Activated naive CD8-positive, alpha-beta T cell treated with anti-CD3 and anti-CD28 coated beads, Interleukin-2, amount 50 U/mL, for 24 hours (primary cell): ENCODE data around the gene CFAP100.
A peak's percentile ranks its signal among the peaks of the same experiment; 100 is the strongest.

Experiments
- ATAC-seq: fragments of 150-1000 bp; cut with Tn5 transposase; one replicate; pipeline ENCODE4 v1.10.0; 2021
- DNase-seq: peaks from one replicate; pipeline ENCODE4 v3.0.0; 2021
- H3K27ac Mint-ChIP-seq: one replicate; pipeline ENCODE4 v1.8.0; 2021; ENCODE audit warnings: mild to moderate bottlenecking, mixed read lengths
- H3K27me3 Mint-ChIP-seq: one replicate; pipeline ENCODE4 v1.8.0; 2021; ENCODE audit warnings: mixed read lengths
- H3K36me3 Mint-ChIP-seq: one replicate; pipeline ENCODE4 v1.8.0; 2021; ENCODE audit warnings: low read depth, mixed read lengths
- H3K4me1 Mint-ChIP-seq: one replicate; pipeline ENCODE4 v1.8.0; 2021; ENCODE audit warnings: mixed read lengths
- H3K4me3 Mint-ChIP-seq: one replicate; pipeline ENCODE4 v1.8.0; 2021; ENCODE audit warnings: mild to moderate bottlenecking, moderate library complexity, mixed read lengths
- H3K9me3 Mint-ChIP-seq: one replicate; pipeline ENCODE4 v1.8.0; 2021; ENCODE audit warnings: mixed read lengths

The CFAP100 gene

DNA sequence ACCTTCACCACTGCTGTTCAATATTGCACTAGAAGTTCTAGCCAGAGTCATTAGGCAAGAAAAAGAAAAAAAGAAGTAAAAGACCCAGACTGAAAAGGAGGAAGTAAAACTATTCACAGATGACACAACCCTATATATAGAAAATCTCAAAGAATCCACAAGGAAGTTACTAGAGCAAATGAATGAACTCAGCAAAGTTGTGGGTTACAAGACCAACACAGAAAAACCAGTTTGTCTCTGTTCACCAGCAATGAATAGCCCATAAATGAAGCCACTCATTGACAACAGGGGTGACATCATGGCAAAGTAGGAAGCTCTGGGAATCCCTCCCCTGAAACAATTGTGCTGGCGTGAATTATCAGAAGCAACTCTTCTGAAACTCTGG is 4.6 kb downstream of the CFAP100 start:
- Mint-ChIP-seq H3K4me3 (no peak overlapping the region), H3K27me3 (peaks cover 17% of the 10 kb centered on the region), H3K36me3 (no peaks in the 10 kb centered on the region), H3K27ac (no peak overlapping the region), H3K4me1 (no peaks in the 10 kb centered on the region), H3K9me3 (no peaks in the 10 kb centered on the region)
- DNase-seq (no peak), ATAC-seq (no peak)

DNA sequence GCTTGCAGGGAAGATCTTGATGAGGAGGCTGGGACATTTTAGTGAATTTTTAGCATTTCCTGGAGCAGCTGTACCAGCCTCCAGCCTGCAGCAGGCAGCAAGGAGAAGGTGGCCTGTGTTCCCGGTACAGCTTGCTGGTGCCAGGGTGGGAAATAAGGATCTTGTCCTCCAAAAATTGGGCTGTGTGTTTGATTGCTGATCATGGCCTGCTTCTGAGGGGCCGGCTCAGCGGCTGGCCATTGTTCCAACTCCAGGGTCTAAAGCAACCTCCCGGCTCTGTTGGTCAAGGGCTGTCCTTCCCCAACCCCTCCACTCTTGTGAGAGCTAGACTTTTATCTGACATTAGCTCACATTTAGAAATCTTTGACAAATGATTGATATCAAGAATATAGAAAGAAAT is 5.0 kb downstream of the CFAP100 start:
- Mint-ChIP-seq H3K36me3 (no peaks in the 10 kb centered on the region), H3K27ac (no peak overlapping the region), H3K27me3 (peaks cover 16% of the 10 kb centered on the region)

GRCh38 chr3:126401611-126402160 is 7.0 kb downstream of the CFAP100 start:
- Mint-ChIP-seq H3K4me3 (no peak overlapping the region), H3K27ac (no peak overlapping the region), H3K9me3 (no peaks in the 10 kb centered on the region), H3K36me3 (no peaks in the 10 kb centered on the region), H3K4me1 (no peaks in the 10 kb centered on the region), H3K27me3 (peaks cover 12% of the 10 kb centered on the region)
- ATAC-seq (no peak), DNase-seq (no peak)

More for the DNA sequence above, 5.0 kb downstream of the CFAP100 start:
- ATAC-seq (no peak), DNase-seq (no peak)
- Mint-ChIP-seq H3K9me3 (no peaks in the 10 kb centered on the region), H3K4me1 (no peaks in the 10 kb centered on the region), H3K4me3 (no peak overlapping the region)

GRCh38 chr3:126402178-126402577 is 7.5 kb downstream of the CFAP100 start:
- Mint-ChIP-seq H3K36me3 (no peaks in the 10 kb centered on the region), H3K27me3 (peaks cover 14% of the 10 kb centered on the region)
- ATAC-seq: no peak

GRCh38 chr3:126402666-126403302 is 8.1 kb downstream of the CFAP100 start:
- no peak overlapping the region for H3K4me3 Mint-ChIP-seq
- no peak overlapping the region for H3K27ac Mint-ChIP-seq

More at GRCh38 chr3:126402178-126402577, 7.5 kb downstream of the CFAP100 start:
- H3K4me3 Mint-ChIP-seq: no peak overlapping the region
- no peak for DNase-seq
- H3K4me1 Mint-ChIP-seq: no peaks in the 10 kb centered on the region
- no peaks in the 10 kb centered on the region for H3K9me3 Mint-ChIP-seq
- H3K27ac Mint-ChIP-seq: no peak overlapping the region

DNA sequence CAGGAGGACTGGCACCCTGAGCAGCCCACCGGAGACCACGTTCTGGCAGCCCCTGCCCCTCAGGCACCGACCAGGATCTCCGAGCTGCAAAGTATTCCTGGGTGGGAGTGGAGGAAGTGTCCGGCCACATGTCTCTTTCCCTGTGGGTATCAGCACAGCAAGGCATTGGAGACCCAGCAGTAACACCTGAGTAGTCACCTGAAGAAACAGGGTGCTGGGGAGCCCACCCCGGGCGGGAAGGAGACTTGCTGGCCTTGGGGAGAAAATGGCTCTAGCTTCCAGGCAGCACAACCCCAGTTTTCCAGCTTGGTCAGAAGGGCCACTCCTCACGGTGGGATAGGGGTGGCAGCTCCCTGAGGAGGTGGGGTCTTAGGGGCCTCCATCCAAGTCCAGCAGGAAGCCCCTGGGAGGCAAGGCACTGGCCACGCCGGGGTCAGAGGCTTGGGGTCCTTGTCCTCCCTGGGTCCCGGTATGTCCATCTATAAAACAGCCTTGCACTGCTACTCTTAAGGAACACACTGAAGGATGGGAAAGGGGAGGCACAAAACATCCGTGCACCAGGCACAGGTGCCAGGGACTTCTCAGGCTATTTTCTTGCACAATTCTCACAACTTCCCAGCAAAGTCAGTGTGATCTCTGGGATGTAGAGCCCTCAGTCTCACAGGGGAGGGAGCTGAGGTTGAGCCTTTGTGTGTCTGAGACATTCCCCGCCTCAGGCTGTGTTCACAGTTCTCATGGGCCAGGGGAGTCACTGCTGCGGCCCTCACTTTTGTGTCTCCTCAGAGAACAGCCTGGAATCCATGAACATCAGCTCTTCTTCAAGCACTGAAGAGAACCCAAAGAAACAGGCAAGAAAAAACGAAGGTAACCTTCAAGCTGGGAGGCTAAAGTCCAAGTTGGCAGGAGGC is 11.9 kb downstream of the CFAP100 start:
- Mint-ChIP-seq H3K4me1 (no peaks in the 10 kb centered on the region), H3K36me3 (no peaks in the 10 kb centered on the region), H3K27me3 (peaks cover 43% of the 10 kb centered on the region), H3K9me3 (no peaks in the 10 kb centered on the region), H3K4me3 (no peak overlapping the region), H3K27ac (no peak overlapping the region)
- no peak for DNase-seq
- no peak for ATAC-seq

More at GRCh38 chr3:126402666-126403302, 8.1 kb downstream of the CFAP100 start:
- H3K4me1 Mint-ChIP-seq: no peaks in the 10 kb centered on the region
- no peaks in the 10 kb centered on the region for H3K9me3 Mint-ChIP-seq
- no peaks in the 10 kb centered on the region for H3K36me3 Mint-ChIP-seq
- peaks cover 17% of the 10 kb centered on the region for H3K27me3 Mint-ChIP-seq
- no peak for ATAC-seq
- DNase-seq: no peak

- ATAC-seq: no peak
- H3K27ac Mint-ChIP-seq: no peak overlapping the region
Observed at GRCh38 chr3:126407412-126408044, 12.8 kb downstream of the CFAP100 start.

DNA sequence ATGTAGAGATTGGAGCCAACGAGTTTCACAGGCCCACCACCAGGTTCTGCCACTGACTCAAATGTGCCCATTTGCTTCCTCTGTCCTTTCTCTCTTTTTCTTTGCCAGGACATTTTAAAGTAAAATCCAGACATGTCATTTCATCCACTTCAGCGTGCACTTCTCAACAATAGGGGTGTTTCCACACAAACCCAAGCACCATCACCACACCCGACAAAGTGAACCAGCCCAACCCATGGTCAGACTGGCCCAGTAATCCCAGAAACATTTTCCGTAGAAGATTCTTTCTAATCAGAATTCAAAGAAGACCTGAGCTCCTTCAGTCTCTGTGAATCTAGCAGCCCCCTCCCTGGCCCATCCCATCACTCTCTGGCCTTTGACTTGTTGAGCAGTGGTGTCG is 13.4 kb downstream of the CFAP100 start:
- no peak for ATAC-seq
- Mint-ChIP-seq H3K27ac (no peak overlapping the region), H3K4me3 (no peak overlapping the region), H3K9me3 (no peaks in the 10 kb centered on the region), H3K27me3 (peaks cover 43% of the 10 kb centered on the region), H3K36me3 (no peaks in the 10 kb centered on the region), H3K4me1 (no peaks in the 10 kb centered on the region)
- no peak for DNase-seq

More at GRCh38 chr3:126407412-126408044, 12.8 kb downstream of the CFAP100 start:
- H3K27me3 Mint-ChIP-seq: peaks cover 46% of the 10 kb centered on the region
- no peak overlapping the region for H3K4me3 Mint-ChIP-seq
- H3K9me3 Mint-ChIP-seq: no peaks in the 10 kb centered on the region
- H3K36me3 Mint-ChIP-seq: no peaks in the 10 kb centered on the region
- no peaks in the 10 kb centered on the region for H3K4me1 Mint-ChIP-seq
- no peak for DNase-seq

DNA sequence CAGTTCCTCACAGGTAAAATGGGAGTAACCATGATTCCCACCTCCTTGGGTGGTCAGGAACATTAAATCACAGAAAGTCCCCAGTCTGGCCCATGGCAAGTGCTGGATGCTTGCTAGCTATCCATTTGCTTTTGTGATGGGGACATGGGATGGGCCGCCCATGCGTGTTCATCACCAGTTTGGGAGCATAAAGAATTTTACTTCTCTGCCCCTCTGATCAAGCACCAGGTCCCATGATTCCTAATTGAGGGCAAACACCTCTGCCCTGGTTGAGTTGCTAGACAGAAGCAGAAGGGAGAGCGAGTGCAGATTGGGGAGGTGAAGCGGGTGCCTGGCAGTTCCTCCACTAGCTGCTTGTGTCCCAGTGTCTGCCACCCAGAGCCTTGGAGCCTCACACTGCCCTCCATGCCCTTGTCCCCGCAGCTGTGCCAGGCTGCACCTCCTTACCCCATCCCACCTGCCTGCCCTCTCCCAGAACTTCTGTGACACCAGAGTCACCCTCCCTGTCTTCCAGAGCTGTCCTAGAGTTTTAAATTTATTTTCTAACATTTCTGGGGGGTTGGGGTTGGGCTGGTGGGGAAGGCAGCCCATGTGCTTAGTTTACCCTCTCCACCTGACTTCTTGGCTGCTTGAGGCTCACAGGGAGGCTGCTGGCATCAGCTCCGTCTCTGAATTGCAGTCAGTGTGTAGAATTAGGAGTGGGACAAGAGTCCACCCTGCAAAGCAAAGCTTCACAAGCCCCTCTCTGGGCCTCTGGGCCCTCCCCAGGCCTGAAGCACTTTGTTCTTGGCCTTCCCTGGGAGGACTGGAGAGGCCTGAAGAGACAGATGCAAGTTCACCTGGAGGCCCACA is 18.4 kb downstream of the CFAP100 start:
- no peaks in the 10 kb centered on the region for H3K9me3 Mint-ChIP-seq
- no peaks in the 10 kb centered on the region for H3K4me1 Mint-ChIP-seq
- no peak overlapping the region for H3K4me3 Mint-ChIP-seq
- H3K27me3 Mint-ChIP-seq: peaks cover 39% of the 10 kb centered on the region
- no peak for DNase-seq
- ATAC-seq: no peak
- no peaks in the 10 kb centered on the region for H3K36me3 Mint-ChIP-seq
- H3K27ac Mint-ChIP-seq: no peak overlapping the region

GRCh38 chr3:126413693-126414080 is 19.0 kb downstream of the CFAP100 start:
- Mint-ChIP-seq H3K27ac (no peak overlapping the region), H3K4me3 (no peak overlapping the region), H3K9me3 (no peaks in the 10 kb centered on the region), H3K36me3 (no peaks in the 10 kb centered on the region), H3K27me3 (peaks cover 33% of the 10 kb centered on the region), H3K4me1 (no peaks in the 10 kb centered on the region)
- DNase-seq (no peak), ATAC-seq (peak; percentile 22)

GRCh38 chr3:126414406-126414805 is 19.7 kb downstream of the CFAP100 start:
- ATAC-seq (no peak), DNase-seq (no peak)
- H3K4me3 Mint-ChIP-seq: no peak overlapping the region
- no peak overlapping the region for H3K27ac Mint-ChIP-seq
- H3K27me3 Mint-ChIP-seq: peaks cover 30% of the 10 kb centered on the region
- H3K36me3 Mint-ChIP-seq: no peaks in the 10 kb centered on the region
- H3K9me3 Mint-ChIP-seq: no peaks in the 10 kb centered on the region
- no peaks in the 10 kb centered on the region for H3K4me1 Mint-ChIP-seq

DNA sequence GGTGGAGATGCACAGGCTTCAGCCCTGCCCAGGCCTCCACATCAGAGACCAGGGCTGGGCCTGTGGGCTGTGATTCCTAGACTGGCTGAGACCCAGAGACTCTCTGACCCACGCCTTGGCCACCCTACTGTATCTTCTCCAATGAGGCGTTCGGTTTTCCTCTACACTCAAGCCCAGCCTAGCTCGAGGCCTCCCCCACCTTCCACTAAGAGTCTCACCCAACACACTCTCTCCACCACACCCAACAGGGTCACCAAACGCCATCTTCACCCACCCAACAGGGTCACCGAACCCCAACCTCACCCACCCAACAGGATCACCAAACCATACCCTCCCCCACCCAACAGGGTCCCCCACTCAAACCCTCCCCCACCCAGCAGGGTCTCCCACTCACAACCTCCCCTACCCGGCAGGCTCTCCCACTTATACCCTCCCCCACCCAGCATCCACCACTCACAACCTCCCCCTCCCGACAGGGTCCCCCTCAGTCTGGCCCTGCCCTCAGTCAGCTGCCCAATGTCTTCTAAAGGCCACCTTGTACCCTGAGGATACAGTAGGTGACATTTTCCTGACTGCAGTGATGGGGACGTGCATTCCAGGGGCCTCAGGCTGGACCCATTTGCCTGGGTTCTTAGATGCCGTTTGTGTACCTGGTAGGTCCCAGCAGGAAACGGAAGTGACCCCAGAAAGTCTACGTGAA is 20.4 kb downstream of the CFAP100 start:
- H3K36me3 Mint-ChIP-seq: no peaks in the 10 kb centered on the region
- H3K9me3 Mint-ChIP-seq: no peaks in the 10 kb centered on the region
- no peaks in the 10 kb centered on the region for H3K4me1 Mint-ChIP-seq
- ATAC-seq: no peak
- H3K27ac Mint-ChIP-seq: no peak overlapping the region
- no peak for DNase-seq
- peaks cover 28% of the 10 kb centered on the region for H3K27me3 Mint-ChIP-seq
- no peak overlapping the region for H3K4me3 Mint-ChIP-seq

- H3K4me3 Mint-ChIP-seq: no peak overlapping the region
- H3K9me3 Mint-ChIP-seq: no peaks in the 10 kb centered on the region
- no peaks in the 10 kb centered on the region for H3K4me1 Mint-ChIP-seq
- ATAC-seq (no peak), DNase-seq (no peak)
- no peaks in the 10 kb centered on the region for H3K36me3 Mint-ChIP-seq
- peaks cover 21% of the 10 kb centered on the region for H3K27me3 Mint-ChIP-seq
- H3K27ac Mint-ChIP-seq: no peak overlapping the region
Observed at GRCh38 chr3:126415661-126416591, 21.2 kb downstream of the CFAP100 start.
